EH (cell line): ENCODE results near the gene IGFL4.

Experiments used
- DNase-seq: peaks from one replicate; pipeline ENCODE4 v3.0.0-alpha.2; 2015; ENCODE audit warnings: low read depth

Gene IGFL4

DNA sequence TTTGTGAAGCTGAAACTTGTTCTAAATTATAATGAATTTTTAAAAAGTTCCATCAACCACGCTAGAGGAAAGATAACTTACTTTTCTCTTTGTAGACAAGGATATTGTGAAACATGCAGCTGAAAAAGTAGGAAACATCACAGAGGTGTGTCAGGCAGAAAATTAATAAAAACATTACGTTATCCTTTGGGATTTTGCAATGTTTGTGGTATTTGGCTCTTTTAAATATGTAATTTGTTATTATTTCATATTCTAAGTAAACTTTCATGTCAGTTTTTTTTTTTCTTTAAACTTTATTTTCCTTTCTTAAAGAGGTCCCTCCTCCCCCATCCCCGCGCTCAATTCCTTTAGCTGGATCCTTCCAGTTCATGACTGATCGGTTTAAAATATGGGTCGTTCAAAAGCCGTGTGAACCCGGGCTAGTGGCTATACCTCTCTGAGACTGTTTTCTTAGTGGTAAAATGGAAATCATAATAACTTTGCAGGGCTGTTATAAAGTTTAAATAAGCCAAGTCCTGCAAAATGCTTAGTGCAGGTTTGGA lies 46.3 kb downstream of the IGFL4 start:
- no peak for DNase-seq

DNA sequence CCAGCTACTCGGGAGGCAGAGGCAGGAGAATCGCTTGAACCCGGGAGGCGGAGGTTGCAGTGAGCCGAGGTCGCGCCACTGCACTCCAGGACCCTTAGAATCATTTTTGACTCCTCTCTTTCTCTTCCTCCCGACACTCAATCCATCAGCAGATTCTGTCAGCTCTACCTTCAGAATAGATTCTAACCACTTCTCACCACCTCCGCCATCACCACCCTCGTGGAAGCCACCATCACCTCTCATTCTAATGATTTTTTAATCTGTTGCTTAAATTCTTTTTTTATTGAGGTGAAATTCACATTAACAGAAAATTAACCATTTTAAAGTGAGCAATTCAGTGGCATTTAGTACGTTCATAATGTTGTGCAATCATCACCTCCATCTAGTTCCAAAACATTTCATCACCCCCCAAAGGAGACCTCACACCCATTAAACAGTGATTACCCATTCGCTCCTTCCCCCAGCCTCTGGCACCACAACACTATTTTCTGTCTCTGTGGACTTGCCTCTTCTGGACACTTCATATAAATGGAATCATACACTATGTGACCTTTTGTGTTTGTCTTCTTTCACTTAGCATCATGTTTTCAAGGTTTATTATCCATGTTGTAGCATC lies 50.6 kb downstream of the IGFL4 start:
- DNase-seq = no peak
